PC-3 (cell line): Measurements from ENCODE around the gene ZNF385C.

Experiments used
- CTCF ChIP-seq: fragments of 300-600 bp; sonication (generic); conservative IDR thresholded peaks from 2 replicates; pipeline ENCODE4 v1.5.1; 2017; ENCODE audit warnings: antibody characterized with exemption, low read depth, mild to moderate bottlenecking, low read length
- EZH2 ChIP-seq: fragments of 300-600 bp; sonication (generic); IDR thresholded peaks from one replicate; pipeline ENCODE4 v1.6.1; 2017; ENCODE audit warnings: antibody characterized with exemption, mild to moderate bottlenecking, low read length; ENCODE audit not compliant: unreplicated experiment
- EZH2phosphoT487 ChIP-seq: fragments of 300-600 bp; sonication (generic); IDR thresholded peaks from 2 replicates; pipeline ENCODE4 v1.6.1; 2018; ENCODE audit warnings: mild to moderate bottlenecking, antibody characterized with exemption, low read length, borderline replicate concordance

GRCh38 chr17:41976142-41976768 is 122.0 kb downstream of the ZNF385C start:
- TF ChIP-seq EZH2phosphoT487 (no peak), CTCF (no peak), EZH2 (no peak)
